ENCODE measurements around the gene RAC3.

DNA sequence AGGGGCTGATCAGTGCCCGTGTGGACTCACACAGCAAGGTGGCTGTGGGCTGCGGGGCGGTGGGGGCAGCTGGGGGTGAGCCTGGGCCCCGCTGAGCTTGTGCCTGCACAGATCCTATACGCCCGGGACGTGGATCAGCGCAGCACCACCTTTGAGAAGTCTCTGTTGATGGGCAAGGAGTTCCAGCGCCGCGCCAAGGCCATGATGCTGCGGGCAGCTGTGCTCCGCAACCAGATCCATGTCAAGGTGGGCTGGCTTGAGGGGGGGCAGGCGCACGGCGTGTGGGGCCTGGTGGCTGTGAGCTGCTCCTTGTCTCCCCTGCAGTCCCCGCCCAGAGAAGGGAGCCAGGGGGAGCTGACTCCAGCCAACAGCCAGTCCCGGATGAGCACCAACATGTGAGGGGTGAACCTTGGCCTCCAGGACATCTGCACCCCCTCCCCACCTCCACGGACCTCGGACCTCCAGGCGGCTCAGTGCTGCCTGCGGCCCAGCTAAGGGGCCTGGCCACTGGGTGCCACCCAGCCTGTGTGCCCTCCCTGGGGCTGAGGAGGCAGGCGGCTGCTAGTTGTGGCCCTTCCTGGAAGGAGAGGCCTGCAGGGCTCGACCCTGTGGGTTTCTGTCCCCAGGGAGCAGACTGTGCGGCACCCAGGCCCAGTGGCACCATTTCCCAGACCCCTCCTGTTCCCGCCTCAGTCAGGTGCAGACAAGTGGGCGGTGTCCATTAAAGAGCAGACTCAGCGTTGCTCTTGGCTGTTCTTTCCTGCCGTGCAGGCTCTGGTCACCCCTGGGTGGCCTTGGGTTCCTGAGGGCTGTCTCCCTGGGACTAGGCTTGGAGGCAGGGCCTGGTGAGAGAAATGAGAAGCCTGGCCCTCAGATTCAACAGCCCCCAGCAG lies 25.5 kb downstream of the RAC3 start:
- TF ChIP-seq, protein P1, sequence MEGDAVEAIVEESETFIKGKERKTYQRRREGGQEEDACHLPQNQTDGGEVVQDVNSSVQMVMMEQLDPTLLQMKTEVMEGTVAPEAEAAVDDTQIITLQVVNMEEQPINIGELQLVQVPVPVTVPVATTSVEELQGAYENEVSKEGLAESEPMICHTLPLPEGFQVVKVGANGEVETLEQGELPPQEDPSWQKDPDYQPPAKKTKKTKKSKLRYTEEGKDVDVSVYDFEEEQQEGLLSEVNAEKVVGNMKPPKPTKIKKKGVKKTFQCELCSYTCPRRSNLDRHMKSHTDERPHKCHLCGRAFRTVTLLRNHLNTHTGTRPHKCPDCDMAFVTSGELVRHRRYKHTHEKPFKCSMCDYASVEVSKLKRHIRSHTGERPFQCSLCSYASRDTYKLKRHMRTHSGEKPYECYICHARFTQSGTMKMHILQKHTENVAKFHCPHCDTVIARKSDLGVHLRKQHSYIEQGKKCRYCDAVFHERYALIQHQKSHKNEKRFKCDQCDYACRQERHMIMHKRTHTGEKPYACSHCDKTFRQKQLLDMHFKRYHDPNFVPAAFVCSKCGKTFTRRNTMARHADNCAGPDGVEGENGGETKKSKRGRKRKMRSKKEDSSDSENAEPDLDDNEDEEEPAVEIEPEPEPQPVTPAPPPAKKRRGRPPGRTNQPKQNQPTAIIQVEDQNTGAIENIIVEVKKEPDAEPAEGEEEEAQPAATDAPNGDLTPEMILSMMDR (IDR thresholded peaks at IDR 0.05) = no peak
- TF ChIP-seq EZH2phosphoT487 (IDR thresholded peaks at IDR 0.05) = no peak
